PC-3 (cell line): ENCODE results near the gene OTOF. TPM values are rescaled to one million over a fixed set of nuclear protein-coding genes. Genes with fewer than 3 reads are reported as not detected.

Experiments
- ATAC-seq: fragments of 200-7000 bp; cut with Tn5 transposase; 2 replicates; pipeline ENCODE4 v1.9.1; 2020; ENCODE audit warnings: mild to moderate bottlenecking, moderate library complexity
- BruUV-seq: library from RNA; stranded (reverse); fragments of 400-500 nt; replicated peaks from 2 replicates; lab custom pipeline; 2021; lab: Mats Ljungman, UMichigan
- CTCF ChIA-PET: fragments of 300-600 bp; sonication (Branson Sonifier 250); formaldehyde crosslinking; loops from one replicate; lab custom pipeline; 2022; ENCODE audit warnings: antibody characterized with exemption; lab: Charles Lee
- POLR2A ChIA-PET: fragments of 300-600 bp; sonication (Branson Sonifier 250); formaldehyde crosslinking; loops from one replicate; lab custom pipeline; 2022; ENCODE audit warnings: antibody characterized with exemption; ENCODE audit not compliant: unreplicated experiment; lab: Charles Lee
- DNase-seq: peaks from one replicate; pipeline ENCODE4 v3.0.0-alpha.2; 2015
- H2AFZ ChIP-seq: fragments of 300-600 bp; sonication (generic); 2 replicates; pipeline ENCODE4 v1.6.0; 2016; ENCODE audit warnings: antibody characterized with exemption, low read length
- H3F3A ChIP-seq: fragments of 300-600 bp; sonication (generic); one replicate; pipeline ENCODE4 v1.6.0; 2017; ENCODE audit warnings: antibody characterized with exemption, low read length, control low read depth, mild to moderate bottlenecking; ENCODE audit not compliant: unreplicated experiment
- H3K27ac ChIP-seq: fragments of 300-600 bp; sonication (generic); 2 replicates; pipeline ENCODE4 v1.5.1; 2016; ENCODE audit warnings: mild to moderate bottlenecking, low read length
- H3K27me3 ChIP-seq: fragments of 300-600 bp; sonication (generic); 2 replicates; pipeline ENCODE4 v1.6.1; 2016; ENCODE audit warnings: low read length, mixed read lengths
- H3K36me3 ChIP-seq: fragments of 300-600 bp; sonication (generic); 2 replicates; pipeline ENCODE4 v1.6.1; 2016; ENCODE audit warnings: low read depth, mixed run types, low read length, mixed read lengths
- H3K4me1 ChIP-seq: fragments of 300-600 bp; sonication (generic); 2 replicates; pipeline ENCODE4 v1.5.1; 2016; ENCODE audit warnings: low read length; ENCODE audit not compliant: insufficient read depth
- H3K4me2 ChIP-seq: fragments of 300-600 bp; sonication (generic); 2 replicates; pipeline ENCODE4 v1.6.0; 2016; ENCODE audit warnings: low read length
- H3K4me3 ChIP-seq: fragments of 300-600 bp; sonication (generic); 2 replicates; pipeline ENCODE4 v1.5.1; 2016; ENCODE audit warnings: mild to moderate bottlenecking, low read length, mixed read lengths
- H3K79me2 ChIP-seq: fragments of 300-600 bp; sonication (generic); 2 replicates; pipeline ENCODE4 v1.6.1; 2017; ENCODE audit warnings: low read length, mixed read lengths
- H3K9ac ChIP-seq: fragments of 300-600 bp; sonication (generic); 2 replicates; pipeline ENCODE4 v1.6.0; 2016; ENCODE audit warnings: mild to moderate bottlenecking, low read length
- H3K9me2 ChIP-seq: fragments of 300-600 bp; sonication (generic); replicated peaks from 2 replicates; pipeline ENCODE4 v1.6.1; 2016; ENCODE audit warnings: mixed run types, low read length, mixed read lengths
- H3K9me3 ChIP-seq: fragments of 300-600 bp; sonication (generic); 2 replicates; pipeline ENCODE4 v1.6.1; 2016; ENCODE audit warnings: low read length, mixed read lengths
- H4K20me1 ChIP-seq: fragments of 300-600 bp; sonication (generic); 2 replicates; pipeline ENCODE4 v1.6.1; 2016; ENCODE audit warnings: low read length, mixed read lengths
- EZH2 ChIP-seq: fragments of 300-600 bp; sonication (generic); IDR thresholded peaks from one replicate; pipeline ENCODE4 v1.6.1; 2017; ENCODE audit warnings: antibody characterized with exemption, mild to moderate bottlenecking, low read length; ENCODE audit not compliant: unreplicated experiment
- EZH2phosphoT487 ChIP-seq: fragments of 300-600 bp; sonication (generic); IDR thresholded peaks from 2 replicates; pipeline ENCODE4 v1.6.1; 2018; ENCODE audit warnings: mild to moderate bottlenecking, antibody characterized with exemption, low read length, borderline replicate concordance
- intact Hi-C: fragments of 100-400 bp; cut with micrococcal nuclease; formaldehyde crosslinking; loops from 2 replicates; pipeline ENCODE4 v1.9.0; 2023
- total RNA-seq: library from RNA; depleted of rRNA; stranded (reverse); fragments of >200 nt; gene quantifications from 2 replicates; pipeline ENCODE4 v1.2.3, GENCODE V29; 2014
- TF ChIP-seq, protein P1 (sequence below): fragments of 300-600 bp; sonication (generic); conservative IDR thresholded peaks from 2 replicates; pipeline ENCODE4 v1.5.1; 2017; ENCODE audit warnings: antibody characterized with exemption, low read depth, mild to moderate bottlenecking, low read length

The OTOF gene
- total RNA-seq, 1 experiment from 2014 or later: not detected

DNA sequence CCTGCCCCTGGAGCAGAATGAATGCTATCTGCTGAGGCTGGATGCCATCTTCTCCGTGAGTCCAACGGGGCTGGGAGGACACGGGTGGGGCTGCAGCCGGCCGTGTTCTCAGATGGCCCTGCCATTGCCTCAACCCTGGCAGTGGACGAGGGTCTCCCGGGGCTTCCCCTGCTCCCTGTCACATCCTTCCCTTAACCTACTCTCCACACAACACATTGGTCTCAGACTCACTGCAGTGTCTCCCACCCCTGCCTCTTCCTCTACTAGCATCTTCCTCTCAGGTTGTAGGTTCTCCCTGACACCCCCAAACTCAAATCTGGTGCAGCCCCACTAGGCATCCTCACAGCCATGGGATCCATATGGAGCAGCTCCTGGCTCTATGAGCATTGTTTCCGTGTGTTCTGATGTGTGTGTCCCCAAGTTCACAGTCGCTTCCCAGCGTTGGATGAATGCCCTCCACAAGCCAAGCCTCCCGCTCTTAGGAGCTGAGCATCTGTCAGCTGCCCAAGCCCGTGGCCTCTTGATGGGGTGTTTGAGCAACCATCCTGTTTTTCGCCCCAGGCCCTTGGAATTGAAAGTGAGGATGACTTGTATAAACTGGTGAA lies 27.8 kb downstream of the OTOF start:
- H3K27ac ChIP-seq: no peak overlapping the region
- no peak overlapping the region for H3K4me2 ChIP-seq
- H3K27me3 ChIP-seq: no peaks in the 10 kb centered on the region
- ChIA-PET CTCF (no interaction called here), POLR2A (no interaction called here)
- H3K36me3 ChIP-seq: no peaks in the 10 kb centered on the region
- no peak overlapping the region for H3K9ac ChIP-seq
- no peaks in the 10 kb centered on the region for H3K4me1 ChIP-seq
- H3F3A ChIP-seq: no peaks in the 10 kb centered on the region
- no peaks in the 10 kb centered on the region for H3K79me2 ChIP-seq
- intact Hi-C loops: no loop called here
- BruUV-seq: no TSS peak
- ATAC-seq: no peak
- H3K9me2 ChIP-seq: no peaks in the 10 kb centered on the region
- H3K9me3 ChIP-seq: no peaks in the 10 kb centered on the region
- H3K4me3 ChIP-seq: no peak overlapping the region
- DNase-seq: no peak
- H4K20me1 ChIP-seq: no peaks in the 10 kb centered on the region
- TF ChIP-seq EZH2phosphoT487: no peak
- no peak for TF ChIP-seq EZH2
- TF ChIP-seq, protein P1, sequence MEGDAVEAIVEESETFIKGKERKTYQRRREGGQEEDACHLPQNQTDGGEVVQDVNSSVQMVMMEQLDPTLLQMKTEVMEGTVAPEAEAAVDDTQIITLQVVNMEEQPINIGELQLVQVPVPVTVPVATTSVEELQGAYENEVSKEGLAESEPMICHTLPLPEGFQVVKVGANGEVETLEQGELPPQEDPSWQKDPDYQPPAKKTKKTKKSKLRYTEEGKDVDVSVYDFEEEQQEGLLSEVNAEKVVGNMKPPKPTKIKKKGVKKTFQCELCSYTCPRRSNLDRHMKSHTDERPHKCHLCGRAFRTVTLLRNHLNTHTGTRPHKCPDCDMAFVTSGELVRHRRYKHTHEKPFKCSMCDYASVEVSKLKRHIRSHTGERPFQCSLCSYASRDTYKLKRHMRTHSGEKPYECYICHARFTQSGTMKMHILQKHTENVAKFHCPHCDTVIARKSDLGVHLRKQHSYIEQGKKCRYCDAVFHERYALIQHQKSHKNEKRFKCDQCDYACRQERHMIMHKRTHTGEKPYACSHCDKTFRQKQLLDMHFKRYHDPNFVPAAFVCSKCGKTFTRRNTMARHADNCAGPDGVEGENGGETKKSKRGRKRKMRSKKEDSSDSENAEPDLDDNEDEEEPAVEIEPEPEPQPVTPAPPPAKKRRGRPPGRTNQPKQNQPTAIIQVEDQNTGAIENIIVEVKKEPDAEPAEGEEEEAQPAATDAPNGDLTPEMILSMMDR: no peak
- H2AFZ ChIP-seq: no peak overlapping the region

DNA sequence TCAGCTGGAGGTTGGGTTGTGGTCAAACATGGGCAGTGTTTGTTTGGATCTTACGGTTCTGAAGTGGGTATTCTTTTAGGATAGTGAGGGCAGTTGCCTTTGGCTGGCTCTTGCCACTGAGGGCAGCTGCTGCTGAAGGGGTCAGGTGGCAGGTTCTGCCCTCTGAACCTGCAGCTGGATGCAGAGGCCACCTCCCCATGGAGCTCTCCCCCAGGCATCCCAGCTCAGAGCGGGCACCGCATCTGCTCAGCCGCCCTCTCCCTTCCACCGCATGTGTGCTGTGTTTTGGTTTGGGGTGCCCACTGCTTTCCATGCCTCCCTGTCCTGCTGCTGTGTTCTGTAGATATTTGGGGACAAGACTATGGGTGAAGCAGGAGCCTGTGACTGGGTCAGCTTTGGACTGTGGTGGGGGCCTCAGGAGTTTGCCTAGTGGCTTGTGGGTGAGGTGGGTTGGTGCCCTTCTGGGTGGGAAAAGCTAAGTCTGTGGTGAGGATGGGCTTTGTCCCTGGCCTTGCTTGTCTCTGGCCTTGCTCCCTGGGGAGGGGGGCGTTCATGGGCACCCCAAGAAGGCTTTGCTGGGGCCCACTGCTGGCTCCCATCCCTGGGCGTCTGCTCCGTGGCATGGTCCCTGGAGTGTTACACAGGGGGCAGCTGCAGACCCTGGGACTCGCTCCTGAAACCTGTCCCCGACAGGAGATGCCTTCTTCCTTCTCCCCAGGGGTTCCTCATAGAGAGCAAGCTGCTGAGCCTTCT lies 28.5 kb downstream of the OTOF start:
- Histone ChIP-seq H3K4me3 (no peak overlapping the region), H3K36me3 (no peaks in the 10 kb centered on the region), H3K4me1 (no peaks in the 10 kb centered on the region), H3K9me3 (no peaks in the 10 kb centered on the region), H3K27me3 (no peaks in the 10 kb centered on the region), H3K27ac (no peak overlapping the region), H3K9ac (no peak overlapping the region), H3F3A (no peaks in the 10 kb centered on the region), H3K9me2 (no peaks in the 10 kb centered on the region), H2AFZ (no peak overlapping the region), H3K4me2 (no peak overlapping the region), H4K20me1 (no peaks in the 10 kb centered on the region), H3K79me2 (no peaks in the 10 kb centered on the region)
- ATAC-seq (no peak), DNase-seq (no peak)
- no TSS peak for BruUV-seq
- intact Hi-C loops: no loop called here
- ChIA-PET POLR2A (interaction anchor here (0.5 kb wide), 1 partner anchor 52 kb away, joined by 5 read pairs; no protein-coding TSS in a partner anchor), CTCF (interaction anchor here (0.7 kb wide), 1 partner anchor 1228 kb away, joined by 4 read pairs; no protein-coding TSS in a partner anchor)
- TF ChIP-seq EZH2 (no peak), EZH2phosphoT487 (no peak)
- TF ChIP-seq, protein P1: no peak

DNA sequence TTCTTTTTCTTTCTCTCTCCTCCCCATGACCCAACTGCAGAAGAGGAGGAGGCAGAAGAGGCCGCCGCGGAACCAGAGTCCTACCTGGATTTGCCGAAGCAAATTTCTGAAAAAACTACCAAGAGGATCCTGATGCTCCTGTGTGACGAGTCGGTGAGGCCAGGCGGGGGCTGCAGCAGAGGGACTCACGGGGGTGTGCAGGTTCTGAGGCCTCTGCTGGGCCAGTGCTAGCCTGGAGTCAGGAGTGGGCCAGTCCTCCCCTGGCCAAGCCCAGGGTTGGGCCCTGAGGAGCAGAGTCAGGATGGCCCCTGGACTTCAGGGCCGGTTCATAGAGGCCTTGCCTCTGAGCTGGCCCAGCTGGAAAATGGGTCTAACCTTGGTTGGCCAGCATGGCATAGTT lies 29.3 kb downstream of the OTOF start:
- no TSS peak for BruUV-seq
- Histone ChIP-seq H3F3A (no peaks in the 10 kb centered on the region), H3K9me2 (no peaks in the 10 kb centered on the region), H3K4me2 (no peak overlapping the region), H3K4me3 (no peak overlapping the region), H3K36me3 (no peaks in the 10 kb centered on the region), H3K9ac (no peak overlapping the region), H3K27me3 (no peaks in the 10 kb centered on the region), H4K20me1 (no peaks in the 10 kb centered on the region), H2AFZ (no peak overlapping the region), H3K79me2 (no peaks in the 10 kb centered on the region), H3K27ac (no peak overlapping the region), H3K9me3 (no peaks in the 10 kb centered on the region), H3K4me1 (no peaks in the 10 kb centered on the region)
- intact Hi-C loops: no loop called here
- DNase-seq: no peak
- ChIA-PET CTCF (interaction anchor here (0.7 kb wide), 1 partner anchor 1227 kb away, joined by 4 read pairs; no protein-coding TSS in a partner anchor), POLR2A (no interaction called here)
- TF ChIP-seq EZH2phosphoT487 (no peak), EZH2 (no peak)
- TF ChIP-seq, protein P1: no peak
- ATAC-seq: no peak
